Activated CD8-positive, alpha-beta memory T cell treated with anti-CD3 and anti-CD28 coated beads, Interleukin-2, amount 50 U/mL, for 24 hours (primary cell): ENCODE data around the gene PXYLP1.
"Not testable (repeated sequence)": the region's sequence is repeated elsewhere in the genome, so short reads cannot be mapped to it uniquely, and the experiment has no call there.

Experiments used
- DNase-seq: peaks from one replicate; pipeline ENCODE4 v3.0.0-alpha.2; 2020; ENCODE audit errors: extremely low read depth

PXYLP1 gene

DNA sequence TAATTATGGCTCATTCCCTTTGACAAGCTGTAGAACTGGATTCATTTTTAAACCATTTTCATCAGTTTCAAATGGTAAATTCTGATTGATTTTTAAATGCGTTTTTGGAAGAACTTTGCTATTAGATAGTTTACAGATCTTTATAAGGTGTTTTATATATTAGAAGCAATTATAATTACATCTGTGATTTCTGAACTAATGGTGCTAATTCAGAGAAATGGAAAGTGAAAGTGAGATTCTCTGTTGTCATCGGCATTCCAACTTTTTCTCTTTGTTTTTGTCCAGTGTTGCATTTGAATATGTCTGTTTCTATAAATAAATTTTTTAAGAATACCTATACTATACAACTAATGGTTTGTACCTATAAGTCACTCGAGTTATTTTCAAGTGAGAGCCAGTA is 62.7 kb downstream of the PXYLP1 start:
- DNase-seq, result no peak

DNA sequence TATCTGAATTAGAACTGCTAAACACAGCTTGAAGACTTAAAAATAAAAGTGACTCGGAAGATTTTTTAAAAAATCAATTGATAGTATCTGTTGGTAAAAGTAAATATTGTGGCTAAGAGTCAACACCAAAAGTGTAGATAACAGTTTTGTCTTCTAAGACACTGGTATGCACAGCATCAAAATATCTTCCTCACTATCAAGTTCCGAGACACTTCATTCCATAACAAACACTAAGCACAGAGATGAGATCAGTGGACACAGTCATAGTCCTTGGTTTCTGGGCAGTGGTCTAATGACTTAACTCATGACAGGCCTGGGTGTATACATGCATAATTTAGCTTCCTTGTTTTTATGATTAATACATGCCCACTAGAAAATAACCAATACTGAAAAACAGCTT is 63.2 kb downstream of the PXYLP1 start:
- no peak for DNase-seq

DNA sequence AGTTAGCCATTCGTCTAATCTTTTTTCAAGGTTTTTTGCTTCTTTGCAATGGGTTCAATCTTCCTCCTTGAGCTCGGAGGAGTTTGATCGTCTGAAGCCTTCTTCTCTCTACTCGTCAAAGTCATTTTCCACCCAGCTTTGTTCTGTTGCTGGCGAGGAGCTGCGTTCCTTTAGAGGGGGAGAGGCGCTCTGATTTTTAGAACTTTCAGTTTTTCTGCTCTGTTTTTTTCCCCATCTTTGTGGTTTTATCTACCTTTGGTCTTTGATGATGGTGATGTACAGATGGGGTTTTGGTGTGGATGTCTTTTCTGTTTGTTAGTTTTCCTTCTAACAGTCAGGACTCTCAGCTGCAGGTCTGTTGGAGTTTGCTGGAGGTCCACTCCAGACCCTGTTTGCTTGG is 68.8 kb downstream of the PXYLP1 start:
- not testable (repeated sequence) for DNase-seq

GRCh38 chr3:141302364-141303141 is 70.9 kb downstream of the PXYLP1 start:
- no peak for DNase-seq

GRCh38 chr3:141303481-141304223 is 72.0 kb downstream of the PXYLP1 start:
- DNase-seq, result peak; percentile 36

- no peak for DNase-seq
Measured at GRCh38 chr3:141305436-141305835, 73.8 kb downstream of the PXYLP1 start.

DNA sequence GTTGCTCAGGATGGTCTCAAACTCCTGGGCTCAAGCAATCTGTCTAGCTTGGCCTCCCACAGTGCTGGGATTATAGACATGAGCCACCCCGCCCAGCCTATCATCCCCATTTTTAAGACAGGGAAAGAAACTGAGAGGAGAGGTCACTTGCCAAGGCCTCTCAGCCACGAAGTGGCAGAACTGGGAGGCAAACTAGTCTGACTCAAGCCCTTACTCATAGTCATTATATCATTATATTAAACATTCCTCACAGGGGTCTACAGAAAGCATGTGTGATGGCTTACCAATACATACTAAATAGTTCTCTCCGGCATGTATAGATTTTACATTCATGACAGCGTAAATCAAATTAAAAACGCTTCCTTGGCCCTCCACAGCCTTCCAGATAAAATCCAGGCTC is 74.7 kb downstream of the PXYLP1 start:
- DNase-seq, result no peak

DNA sequence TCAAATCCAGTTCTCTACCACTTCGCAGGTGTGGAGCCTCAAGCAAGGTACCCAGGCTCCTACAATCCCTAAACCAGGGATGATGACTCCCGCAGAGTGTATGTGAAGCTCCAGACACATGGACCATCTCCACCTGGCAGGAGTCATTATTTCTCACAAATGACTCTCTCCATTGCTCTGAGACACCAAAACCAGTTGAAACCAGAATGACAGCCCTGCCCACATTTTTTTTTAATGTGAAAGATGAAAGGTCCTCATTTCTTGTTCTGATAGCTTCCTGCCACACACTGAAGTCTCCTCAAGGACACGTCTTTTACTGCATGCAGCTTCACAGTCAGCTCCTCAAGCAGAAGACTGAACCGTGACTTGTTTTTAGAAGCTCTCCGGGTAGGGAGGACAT is 75.3 kb downstream of the PXYLP1 start:
- no peak for DNase-seq

DNA sequence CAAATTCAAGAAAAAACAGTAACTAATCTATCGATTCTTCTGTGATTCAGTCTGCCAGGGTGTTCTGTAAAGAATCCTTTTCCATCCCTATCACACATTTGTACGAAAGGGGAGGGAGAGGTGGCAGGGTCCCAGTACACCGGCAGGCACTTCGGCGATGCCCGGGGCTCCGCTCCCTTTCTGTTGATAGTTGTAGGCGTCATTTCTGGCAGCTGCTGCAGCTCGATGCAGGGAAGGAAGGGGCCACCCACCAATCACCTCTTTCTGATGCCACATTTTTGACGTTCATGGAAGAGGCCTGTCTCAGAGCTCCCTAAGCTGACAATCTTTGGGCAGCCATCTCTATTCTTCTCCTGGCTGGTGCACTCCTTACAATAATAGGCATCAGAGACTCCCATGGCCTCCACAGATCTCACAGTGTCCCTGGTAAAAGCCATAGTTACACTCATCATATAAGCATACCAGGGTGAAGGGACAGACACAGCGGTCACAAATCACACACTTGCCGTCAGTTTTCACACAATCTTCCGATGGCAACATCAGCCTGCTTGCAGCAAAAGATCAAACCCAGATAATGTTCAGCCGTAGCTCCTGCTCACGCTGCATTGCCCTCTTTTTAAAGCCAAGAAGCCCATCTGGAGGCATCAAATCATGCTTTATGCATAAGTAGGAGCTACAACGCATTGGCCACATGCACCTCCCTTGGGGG is 75.9 kb downstream of the PXYLP1 start:
- no peak for DNase-seq

DNA sequence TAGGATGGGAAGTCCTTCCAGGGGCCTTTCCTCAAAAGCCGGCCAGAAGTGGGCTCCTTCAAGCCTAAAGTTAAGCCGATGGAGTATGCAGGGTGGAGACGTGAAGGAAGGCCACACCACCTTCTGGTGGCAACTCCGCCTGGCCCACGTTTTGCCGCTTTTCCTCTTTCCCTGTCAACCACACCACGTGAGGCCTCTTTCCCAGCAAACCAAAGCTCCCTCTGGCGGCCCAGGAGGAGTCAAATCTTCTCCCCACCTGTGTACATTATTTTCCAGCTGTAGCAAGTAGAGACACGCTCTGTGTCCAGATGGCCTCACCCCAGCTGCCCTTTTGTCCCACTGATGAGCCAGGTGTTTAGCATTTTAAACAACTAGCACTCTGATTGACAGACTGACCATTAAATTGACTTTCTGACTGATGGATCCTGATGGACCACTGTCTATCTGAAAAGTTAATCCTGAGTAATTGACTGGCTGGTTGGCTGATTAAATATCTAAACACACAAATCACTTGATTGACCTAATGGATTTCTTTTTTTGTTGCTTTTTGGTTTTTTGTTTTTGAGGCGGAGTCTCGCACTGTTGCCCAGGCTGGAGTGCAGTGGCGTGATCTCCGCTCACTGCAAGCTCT is 77.1 kb downstream of the PXYLP1 start:
- no peak for DNase-seq

DNA sequence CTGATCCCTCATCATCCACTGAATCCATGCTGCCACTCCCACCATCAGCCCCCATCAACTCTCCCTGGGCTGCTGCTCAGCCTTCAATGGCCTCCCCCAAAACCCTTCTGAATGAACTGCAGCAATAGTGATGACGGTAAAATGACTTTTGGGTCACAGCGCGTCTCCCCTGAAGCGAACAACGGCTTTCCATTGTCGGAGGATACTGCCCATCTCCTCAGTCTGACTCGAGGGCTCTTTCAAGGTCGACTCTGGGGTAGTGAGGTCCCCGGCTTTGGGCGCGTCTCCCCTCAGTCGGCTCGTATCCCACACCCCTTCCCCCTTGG is 79.5 kb downstream of the PXYLP1 start:
- DNase-seq, result no peak

GRCh38 chr3:141311496-141312353 is 80.1 kb downstream of the PXYLP1 start:
- peak; percentile 99 for DNase-seq

- no peak for DNase-seq
Measured at GRCh38 chr3:141312354-141313092, 80.9 kb downstream of the PXYLP1 start.

DNA sequence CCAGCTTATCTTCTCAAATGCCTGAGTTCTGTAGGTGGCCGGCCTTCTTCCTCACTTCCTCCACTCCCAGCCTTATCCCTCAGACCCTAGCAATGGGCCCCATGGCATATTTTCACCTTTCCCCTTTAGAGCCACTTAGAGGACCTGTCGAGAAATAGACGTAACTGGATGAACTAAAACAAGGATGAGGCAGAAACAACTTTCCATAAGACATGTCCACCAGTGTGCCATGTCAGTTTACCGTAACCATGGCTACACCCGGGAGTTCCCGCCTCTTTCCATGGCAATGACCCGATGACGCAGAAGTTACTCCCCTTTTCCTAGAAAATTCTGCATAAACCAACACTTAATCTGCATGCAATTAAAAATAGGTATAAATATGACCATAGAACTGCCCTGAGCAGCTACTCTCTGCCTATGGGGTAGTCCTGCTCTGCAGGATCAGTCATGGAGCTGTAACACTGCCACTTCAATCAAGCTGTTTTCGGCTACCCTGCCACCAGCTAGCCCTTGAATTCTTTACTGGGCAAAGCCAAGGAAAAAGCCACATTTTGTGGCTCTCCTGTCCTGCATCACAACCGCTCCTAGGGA is 81.6 kb downstream of the PXYLP1 start:
- no peak for DNase-seq

DNA sequence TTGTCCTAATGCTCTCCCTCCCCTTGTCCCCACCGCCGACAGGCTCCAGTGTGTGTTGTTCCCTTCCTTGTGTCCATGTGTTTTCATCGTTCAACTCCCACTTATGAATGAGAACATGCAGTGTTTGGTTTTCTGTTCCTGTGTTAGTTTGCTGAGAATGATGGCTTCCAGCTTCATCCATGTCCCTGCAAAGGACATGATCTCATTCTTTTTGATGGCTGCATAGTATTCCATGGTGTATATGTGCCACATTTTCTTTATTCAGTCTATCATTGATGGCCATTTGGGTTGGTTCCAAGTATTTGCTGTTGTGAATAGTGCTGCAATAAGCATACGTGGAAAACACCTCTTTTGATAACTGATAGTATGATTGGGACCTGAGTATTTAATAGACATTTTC is 82.8 kb downstream of the PXYLP1 start:
- DNase-seq, result not testable (repeated sequence)

DNA sequence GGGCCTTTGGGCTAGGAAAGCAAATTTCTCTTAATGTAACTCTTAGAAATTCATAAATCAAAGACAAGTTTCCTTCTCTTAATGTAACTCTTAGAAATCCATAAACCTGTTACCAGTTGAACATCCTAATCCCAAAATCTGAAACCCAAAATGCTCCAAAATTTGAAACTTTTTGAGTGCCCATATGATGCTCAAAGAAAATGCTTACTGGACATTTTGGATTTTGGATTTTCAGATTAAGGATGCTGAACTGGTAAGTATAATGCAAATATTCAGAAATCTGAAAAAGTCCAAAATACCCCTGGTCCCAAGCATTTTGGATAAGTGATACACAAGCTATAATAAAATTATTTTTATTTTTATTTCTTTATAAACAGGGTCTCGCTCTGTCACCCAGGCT is 85.2 kb downstream of the PXYLP1 start:
- no peak for DNase-seq

GRCh38 chr3:141320399-141321108 is 88.9 kb downstream of the PXYLP1 start:
- no peak for DNase-seq

DNA sequence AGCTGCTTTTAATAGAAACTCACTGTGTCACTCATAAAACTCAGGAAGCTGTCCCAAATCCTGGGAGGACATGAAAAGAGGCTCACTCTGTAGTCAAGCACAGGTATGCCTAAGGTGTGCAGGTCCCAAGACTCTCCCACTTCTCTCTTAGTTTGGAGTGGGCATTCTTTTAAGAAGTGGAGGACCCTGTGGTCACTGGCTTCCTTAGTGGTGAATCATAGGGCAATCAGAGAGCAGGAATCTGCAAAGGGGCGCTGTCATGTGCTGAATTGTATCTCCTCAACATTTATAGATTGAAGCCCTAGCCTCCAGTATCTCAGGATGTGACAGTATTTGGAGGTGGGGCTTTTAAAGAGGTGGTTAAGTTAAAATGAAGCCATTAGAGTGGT is 89.5 kb downstream of the PXYLP1 start:
- no peak for DNase-seq

GRCh38 chr3:141323936-141324704 is 92.5 kb downstream of the PXYLP1 start:
- DNase-seq, result no peak
